GM18951 (cell line): ENCODE measurements around the gene NOTUM.

Source experiments
- POLR2A ChIP-seq: IDR thresholded peaks from 4 replicates; pipeline ENCODE4 v1.6.1; 2011; ENCODE audit warnings: mild to moderate bottlenecking; ENCODE audit not compliant: insufficient read length, insufficient read depth; ENCODE audit errors: extremely low read depth
- in situ Hi-C: fragments of 300-500 bp; cut with MboI; formaldehyde crosslinking; loops from one replicate; pipeline ENCODE4 v1.12.0; 2022; ENCODE audit warnings: low sequenced_read_pairs, mixed read lengths, inconsistent platforms; ENCODE audit not compliant: unreplicated experiment

Gene NOTUM

DNA sequence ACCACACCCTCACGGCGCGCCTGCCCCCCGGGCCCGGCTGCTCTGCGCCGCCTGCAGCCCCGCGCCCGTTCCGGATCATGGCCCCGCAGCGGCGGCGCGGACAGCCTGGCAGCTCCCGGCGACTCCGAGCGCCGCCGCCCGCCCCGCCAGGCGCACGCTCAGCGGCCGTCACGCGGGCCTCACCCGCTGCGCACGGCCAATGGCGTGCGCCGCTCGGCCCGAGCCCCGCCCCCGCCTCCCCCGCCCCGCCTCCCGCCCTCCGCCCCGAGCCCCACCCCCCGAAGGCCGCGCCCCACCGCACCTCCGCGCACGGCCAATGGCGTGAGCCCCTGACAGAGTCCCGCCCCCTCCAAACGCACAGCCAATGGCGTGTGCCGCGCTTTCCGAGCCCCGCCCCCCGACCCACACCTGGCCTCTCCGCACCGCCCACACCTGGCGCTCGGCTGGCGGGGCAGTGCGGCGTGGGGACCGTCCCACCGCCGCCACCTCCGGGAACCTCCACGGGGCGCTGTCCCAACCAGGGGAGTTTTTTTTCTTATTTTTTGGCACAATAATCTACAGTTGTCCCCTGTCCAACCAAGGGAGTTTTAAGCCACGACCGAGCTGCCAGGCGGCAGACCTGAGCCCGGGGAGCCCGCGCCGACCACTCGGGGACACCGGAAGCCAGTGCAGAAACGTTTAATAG lies 49.6 kb downstream of the NOTUM start, which contains the start of gene PCYT2:
Gene PCYT2 (minus strand): TSS at position 123 of the 685 bp plus-strand sequence. CDS start 44 bp downstream, at position 79.
- peak; percentile 72 for TF ChIP-seq POLR2A
- in situ Hi-C loops, result no loop called here

DNA sequence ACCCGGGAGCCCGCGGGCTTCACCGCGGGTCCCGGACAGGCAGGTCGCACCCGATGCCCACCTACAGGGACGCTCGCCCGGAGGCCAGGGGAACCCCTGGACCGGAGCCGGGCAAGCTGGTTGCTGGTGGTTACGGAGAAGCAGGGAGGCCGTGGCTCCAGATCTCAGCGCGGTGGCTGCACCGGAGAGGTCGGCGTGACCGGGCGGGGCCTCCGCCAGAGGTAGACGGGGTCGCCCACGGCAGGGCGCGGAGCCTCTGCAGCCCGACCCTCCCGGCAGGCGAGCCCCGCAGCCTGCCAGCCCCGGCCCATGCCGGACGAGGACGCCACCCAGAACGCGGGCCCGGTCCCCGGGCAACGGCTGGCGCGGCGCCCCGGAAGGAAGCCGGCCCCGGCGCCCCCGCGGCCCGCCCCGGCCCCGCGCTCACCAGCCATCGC lies 50.1 kb downstream of the NOTUM start:
- no peak for TF ChIP-seq POLR2A

DNA sequence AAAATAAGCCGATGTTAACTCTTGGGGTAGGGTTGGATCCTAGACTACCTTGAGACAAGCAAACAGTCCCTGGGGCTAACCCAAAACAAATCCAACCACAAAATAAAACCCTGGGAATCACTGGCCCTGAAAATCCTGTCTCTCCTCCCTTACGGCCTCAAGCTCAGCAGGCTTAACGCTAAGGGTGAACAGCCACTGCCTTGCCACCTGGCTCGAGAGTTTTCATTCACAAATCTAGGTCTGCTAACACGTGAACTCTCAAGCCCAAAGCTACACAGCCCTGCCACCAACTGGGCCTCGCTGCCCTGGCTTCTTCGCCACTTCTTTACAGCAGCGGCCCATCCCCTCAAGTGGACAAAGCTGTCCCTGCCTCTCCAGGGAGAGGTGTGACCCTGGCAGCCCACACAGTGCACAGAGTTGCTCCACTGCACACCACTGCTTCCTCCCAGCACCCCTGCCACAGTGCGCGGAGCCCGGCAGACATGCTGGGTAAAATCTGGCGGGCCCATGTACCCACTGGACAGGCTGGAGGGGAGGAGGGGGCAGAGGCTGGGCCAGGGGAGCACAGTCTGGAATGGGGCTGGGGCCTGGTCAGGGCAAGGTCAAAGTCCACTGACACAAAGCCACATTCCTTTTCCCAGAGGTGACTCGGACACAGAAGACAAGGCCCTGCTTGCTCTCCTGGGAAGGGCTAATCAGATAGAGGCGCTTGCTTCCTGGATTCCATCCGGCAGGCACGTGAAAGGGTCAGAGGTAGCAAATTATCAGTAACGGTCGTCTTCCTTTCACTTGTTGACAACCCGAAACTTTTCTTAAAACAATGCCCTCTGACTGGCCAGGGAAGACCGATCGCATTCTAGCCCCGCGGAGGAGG lies 50.8 kb downstream of the NOTUM start:
- in situ Hi-C loops, result no loop called here
- TF ChIP-seq POLR2A, result no peak

More for the DNA sequence above, 50.1 kb downstream of the NOTUM start:
- in situ Hi-C loops, result no loop called here

DNA sequence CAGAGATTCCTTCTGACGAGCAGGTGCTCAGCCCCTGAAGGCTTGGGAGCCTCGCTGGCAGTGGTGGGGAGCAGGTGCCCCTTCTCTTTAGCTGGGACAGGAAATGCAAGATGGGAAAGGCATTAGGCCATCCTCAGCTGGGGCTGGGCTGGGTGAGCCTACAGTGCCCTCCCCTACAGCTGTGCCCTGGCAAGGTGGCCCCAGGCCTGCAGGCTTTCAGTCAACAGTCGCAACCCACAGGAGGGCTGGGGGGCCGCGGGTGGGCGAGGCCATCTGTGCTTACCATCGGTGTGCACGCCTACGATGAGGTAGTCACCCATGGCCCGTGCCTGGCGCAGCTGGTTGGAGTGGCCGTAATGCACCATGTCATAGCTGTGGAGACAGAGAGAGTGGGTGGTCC lies 51.8 kb downstream of the NOTUM start:
- no peak for TF ChIP-seq POLR2A
- in situ Hi-C loops, result no loop called here

DNA sequence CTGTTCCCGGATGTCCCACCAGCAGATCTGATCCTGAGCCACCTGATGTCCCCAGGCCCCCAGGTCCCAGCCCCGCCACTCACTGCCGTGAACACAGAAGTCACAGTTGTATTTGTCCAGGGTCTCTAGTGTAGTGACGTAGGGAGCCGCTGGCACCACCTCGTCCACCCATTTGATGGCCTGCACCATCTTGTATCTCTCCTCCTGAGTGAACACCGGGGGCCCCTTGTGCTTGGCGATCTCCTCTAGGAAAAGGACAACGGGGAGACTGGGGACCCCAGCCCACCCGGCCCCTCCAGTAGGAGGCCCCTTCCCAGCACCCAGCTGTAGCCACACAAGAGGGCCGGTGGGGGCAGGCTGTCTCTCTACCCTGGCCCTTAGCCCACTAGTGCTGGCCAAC lies 52.2 kb downstream of the NOTUM start:
- in situ Hi-C loops, result no loop called here
- no peak for TF ChIP-seq POLR2A

DNA sequence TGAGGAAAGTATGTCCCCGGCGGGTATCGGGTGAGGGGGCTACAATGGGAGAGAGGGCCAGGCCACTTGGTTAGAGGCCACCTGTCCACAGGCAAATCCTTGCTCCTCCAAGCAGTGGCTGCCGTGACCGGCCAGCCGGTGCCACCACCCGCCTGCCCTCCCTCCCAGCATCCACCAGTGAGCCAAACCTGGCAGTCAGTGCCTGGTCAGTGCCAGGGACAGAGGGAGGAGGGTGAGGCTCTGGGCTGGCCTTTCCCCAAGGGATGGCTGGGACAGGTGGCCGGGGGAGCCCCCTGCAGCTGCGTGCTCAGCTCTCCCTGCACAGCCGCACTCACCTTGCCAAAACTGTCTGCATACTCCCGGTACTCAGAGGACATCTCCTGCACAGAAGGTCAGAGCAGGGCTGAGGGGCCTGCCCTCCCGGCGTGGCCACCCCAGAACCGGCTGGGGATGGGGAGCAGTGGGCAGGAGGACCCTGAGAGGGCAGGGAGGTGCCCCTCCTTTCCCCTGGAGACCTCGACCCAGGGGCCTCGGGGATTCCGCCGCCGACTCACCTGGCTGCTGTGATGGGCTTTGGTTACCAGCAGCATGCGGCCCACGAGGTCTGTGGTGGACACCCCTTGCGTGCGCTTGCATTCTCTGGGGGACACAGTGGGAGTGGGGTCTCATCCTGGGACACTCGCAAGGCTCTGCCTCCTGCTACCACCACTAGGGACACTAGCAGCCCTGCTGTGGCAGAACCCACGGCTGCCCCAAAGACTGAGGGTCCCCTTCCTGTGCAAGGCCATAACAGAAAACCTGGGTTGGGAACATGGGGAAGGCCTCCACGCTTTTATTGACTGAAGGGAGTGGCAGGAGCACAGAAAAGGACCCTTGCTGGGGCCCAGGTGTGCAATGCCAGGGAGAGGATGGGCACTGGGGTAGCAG lies 53.5 kb downstream of the NOTUM start:
- in situ Hi-C loops, result no loop called here
- TF ChIP-seq POLR2A, result no peak

DNA sequence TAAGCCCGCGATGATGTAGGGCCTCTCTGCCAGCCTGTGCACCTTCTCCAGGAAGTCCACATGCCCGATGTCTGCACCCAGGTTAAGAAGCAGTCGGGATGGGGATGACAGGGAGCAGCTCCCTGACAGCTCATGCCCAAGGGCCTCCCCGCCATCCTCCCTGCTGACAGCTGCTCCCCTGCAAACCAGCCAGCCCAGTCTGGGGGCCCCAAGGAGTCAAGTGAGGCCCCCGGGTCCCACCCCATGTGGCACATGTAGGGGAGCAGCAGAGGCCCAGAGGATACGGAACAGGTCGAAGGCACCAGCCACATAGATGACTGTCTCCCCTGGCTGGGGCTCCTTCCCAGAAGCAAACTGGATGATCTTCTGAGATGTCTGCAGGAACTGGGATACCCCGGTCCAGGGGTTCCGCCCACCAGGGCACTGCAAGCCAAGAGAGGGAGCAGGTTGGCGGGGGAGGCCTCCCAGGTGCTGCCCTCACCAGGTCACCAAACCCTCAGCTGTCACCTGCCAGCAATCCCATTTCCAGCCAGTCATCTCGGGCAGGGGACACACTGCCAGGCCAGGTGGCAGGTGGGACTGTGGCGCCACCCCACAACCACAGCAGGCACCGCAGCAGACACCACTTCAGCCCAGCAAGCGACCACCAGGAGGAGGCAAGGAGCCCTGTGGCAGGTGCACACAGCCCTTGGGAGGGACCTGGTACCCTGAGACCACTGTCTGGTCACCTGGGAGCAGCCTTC lies 54.3 kb downstream of the NOTUM start:
- TF ChIP-seq POLR2A, result no peak
- in situ Hi-C loops, result no loop called here

DNA sequence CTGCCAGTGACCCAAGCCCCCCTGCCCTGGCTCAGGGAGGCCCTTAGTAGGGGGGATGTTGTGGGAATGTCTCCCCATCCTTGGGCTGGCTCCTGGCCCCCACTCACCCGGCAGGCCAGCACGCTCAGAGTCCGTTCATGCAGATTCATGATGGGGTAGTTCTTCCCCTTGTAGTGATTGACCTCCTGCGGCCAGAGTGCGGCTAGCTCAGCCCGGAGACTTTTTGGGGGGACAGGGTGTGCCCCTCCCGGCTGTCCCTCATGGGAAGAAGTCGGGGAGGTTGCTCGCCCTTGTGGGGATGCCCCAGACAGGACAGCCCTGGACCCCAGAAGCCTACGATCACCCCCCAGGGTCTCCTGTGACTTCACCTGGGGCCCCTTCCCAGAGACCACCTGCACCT lies 55.0 kb downstream of the NOTUM start:
- in situ Hi-C loops, result no loop called here
- no peak for TF ChIP-seq POLR2A

DNA sequence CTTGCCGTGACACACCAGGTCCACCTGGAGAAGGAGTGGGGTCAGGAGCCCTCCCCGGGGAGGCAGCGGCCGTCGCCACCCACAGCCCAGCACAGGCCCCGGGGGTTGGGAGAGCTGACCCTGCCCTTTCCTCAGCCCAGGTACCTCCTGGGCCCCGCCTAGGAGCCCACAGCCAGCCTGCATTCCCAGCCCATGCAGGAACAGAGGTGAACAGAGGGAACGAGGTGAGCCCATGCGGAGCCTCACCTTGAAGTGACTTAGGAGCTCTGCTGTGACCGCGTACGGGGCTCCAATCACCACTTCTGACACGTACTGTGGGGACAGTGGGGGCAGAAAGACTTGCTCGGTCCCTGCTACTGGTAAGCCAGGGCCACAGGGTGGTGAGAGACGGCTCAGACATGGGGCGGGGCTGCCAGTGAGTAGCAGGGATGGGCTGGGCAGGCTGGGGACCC lies 55.5 kb downstream of the NOTUM start:
- in situ Hi-C loops, result no loop called here
- TF ChIP-seq POLR2A, result no peak

DNA sequence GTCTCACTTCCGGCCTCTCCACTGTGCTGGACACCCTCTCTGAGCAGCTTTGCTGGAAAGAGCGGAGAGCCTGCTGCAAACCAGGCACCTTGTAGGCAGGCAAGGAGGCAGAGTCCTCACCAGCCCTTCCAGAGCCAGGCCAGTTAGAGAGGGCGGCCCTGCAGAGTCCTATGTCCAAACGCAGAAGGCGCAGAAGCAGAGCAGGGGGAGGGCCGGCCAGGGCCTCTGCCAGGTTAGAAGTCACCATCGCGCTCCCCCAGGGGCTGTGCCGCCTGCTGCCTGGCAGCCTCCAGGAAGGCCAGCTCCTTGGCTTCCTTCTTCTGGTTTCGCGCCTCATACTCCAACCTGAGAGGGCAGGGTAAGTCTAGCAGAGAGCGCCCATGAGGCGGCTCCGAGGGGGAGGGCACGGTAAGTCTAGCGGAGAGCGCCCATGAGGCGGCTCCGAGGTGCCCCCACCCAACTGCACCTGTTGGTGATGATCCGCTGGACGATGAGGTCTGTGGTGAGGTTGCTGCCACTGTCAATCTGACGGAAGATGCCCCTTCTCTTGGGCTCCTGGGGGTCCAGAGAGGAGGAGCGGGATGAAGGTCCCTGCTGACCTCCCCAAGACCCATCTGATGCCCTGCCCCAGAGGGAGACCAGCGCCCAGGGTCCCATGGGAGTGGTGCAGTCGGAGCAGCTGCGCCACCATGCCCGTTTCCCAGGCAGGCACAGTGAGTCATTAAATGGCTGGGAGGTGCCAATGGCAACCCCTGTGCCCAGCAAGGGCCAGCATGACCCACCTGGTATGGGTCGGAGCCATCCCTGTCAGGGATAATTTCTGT lies 56.2 kb downstream of the NOTUM start:
- no peak for TF ChIP-seq POLR2A
- in situ Hi-C loops, result no loop called here

DNA sequence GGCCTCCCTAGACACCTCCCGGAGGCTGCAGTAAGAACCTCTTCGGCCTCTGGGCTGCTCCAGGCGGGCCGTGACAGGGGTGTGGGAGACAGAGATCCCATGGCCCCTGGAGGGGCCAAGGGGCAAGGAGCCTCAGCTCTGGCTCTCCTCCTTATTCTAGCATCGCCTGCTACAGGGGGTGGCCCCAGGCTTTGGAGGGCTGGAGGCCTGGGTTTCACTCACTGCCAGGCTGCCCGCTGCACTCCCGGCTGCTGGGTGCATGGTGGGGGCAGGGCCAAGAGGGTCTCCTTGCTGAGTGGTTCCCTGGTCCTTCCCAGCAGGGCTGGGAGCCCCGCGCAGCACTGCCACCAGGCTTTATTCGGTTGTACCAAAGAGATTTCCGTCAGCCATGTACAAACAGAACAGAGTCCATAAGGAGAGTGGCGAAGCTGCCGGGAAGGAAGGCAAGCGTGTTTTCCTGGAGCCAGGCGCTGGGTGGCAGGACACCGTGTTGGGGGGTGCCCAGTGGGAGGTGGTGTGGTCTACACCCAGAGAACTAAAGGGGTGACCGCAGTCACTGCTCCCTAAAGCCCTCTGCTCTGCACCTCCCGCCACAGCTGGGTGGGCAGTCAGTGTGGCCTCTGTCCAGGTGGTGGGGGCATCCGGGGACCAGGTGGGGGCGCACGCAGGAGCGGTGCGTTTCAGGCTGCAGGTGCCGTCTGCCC lies 56.9 kb downstream of the NOTUM start:
- TF ChIP-seq POLR2A, result no peak
- in situ Hi-C loops, result no loop called here
